Osteocyte (in vitro differentiated cells): ENCODE data around the gene CXXC4. TPM values are rescaled to one million over a fixed set of nuclear protein-coding genes. Genes with fewer than 3 reads are reported as not detected.

Experiments used
- DNase-seq: peaks from one replicate; pipeline ENCODE4 v3.0.0; 2021; ENCODE audit warnings: mixed read lengths; ENCODE audit not compliant: unreplicated experiment; ENCODE audit errors: extremely low spot score
- H3K27ac Mint-ChIP-seq: one replicate; pipeline ENCODE4 v1.8.0; 2021; ENCODE audit warnings: mild to moderate bottlenecking, mixed read lengths; ENCODE audit not compliant: unreplicated experiment
- H3K27me3 Mint-ChIP-seq: one replicate; pipeline ENCODE4 v1.8.0; 2021; ENCODE audit warnings: mixed read lengths; ENCODE audit not compliant: unreplicated experiment
- H3K36me3 Mint-ChIP-seq: one replicate; pipeline ENCODE4 v1.8.0; 2021; ENCODE audit warnings: mixed read lengths; ENCODE audit not compliant: unreplicated experiment
- H3K4me1 Mint-ChIP-seq: one replicate; pipeline ENCODE4 v1.8.0; 2021; ENCODE audit warnings: mixed read lengths; ENCODE audit not compliant: unreplicated experiment
- H3K4me3 Mint-ChIP-seq: one replicate; pipeline ENCODE4 v1.8.0; 2021; ENCODE audit warnings: mild to moderate bottlenecking, moderate library complexity, mixed read lengths; ENCODE audit not compliant: unreplicated experiment
- H3K9me3 Mint-ChIP-seq: one replicate; pipeline ENCODE4 v1.8.0; 2021; ENCODE audit warnings: mixed read lengths; ENCODE audit not compliant: unreplicated experiment
- total RNA-seq: library from RNA; stranded (reverse); gene quantifications from 2 replicates; pipeline ENCODE4 v1.2.1, GENCODE V29; 2021
- TF ChIP-seq, protein P1 (sequence below): fragments of 200-600 bp; sonication (generic); IDR thresholded peaks from 2 replicates; pipeline ENCODE4 v1.5.0; 2021; ENCODE audit warnings: antibody characterized with exemption, mild to moderate bottlenecking, moderate library complexity

Gene CXXC4
- total RNA-seq, 1 donor from 2014 or later: not detected

- TF ChIP-seq, protein P1, sequence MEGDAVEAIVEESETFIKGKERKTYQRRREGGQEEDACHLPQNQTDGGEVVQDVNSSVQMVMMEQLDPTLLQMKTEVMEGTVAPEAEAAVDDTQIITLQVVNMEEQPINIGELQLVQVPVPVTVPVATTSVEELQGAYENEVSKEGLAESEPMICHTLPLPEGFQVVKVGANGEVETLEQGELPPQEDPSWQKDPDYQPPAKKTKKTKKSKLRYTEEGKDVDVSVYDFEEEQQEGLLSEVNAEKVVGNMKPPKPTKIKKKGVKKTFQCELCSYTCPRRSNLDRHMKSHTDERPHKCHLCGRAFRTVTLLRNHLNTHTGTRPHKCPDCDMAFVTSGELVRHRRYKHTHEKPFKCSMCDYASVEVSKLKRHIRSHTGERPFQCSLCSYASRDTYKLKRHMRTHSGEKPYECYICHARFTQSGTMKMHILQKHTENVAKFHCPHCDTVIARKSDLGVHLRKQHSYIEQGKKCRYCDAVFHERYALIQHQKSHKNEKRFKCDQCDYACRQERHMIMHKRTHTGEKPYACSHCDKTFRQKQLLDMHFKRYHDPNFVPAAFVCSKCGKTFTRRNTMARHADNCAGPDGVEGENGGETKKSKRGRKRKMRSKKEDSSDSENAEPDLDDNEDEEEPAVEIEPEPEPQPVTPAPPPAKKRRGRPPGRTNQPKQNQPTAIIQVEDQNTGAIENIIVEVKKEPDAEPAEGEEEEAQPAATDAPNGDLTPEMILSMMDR: no peak
- Mint-ChIP-seq H3K27ac (no peak overlapping the region), H3K27me3 (peaks cover 9% of the 10 kb centered on the region), H3K4me1 (no peaks in the 10 kb centered on the region), H3K36me3 (no peaks in the 10 kb centered on the region), H3K9me3 (no peaks in the 10 kb centered on the region), H3K4me3 (no peak overlapping the region)
- DNase-seq: no peak
Observed at GRCh38 chr4:104507112-104507511, 12.4 kb upstream of the CXXC4 start.

GRCh38 chr4:104504536-104504935 lies 9.8 kb upstream of the CXXC4 start:
- no peaks in the 10 kb centered on the region for H3K36me3 Mint-ChIP-seq
- TF ChIP-seq, protein P1: no peak
- no peaks in the 10 kb centered on the region for H3K9me3 Mint-ChIP-seq
- H3K27me3 Mint-ChIP-seq: peaks cover 25% of the 10 kb centered on the region
- no peak overlapping the region for H3K27ac Mint-ChIP-seq
- H3K4me1 Mint-ChIP-seq: no peaks in the 10 kb centered on the region
- H3K4me3 Mint-ChIP-seq: no peak overlapping the region
- DNase-seq: no peak

- H3K27ac Mint-ChIP-seq: no peak overlapping the region
- TF ChIP-seq, protein P1: no peak
- peaks cover 38% of the 10 kb centered on the region for H3K27me3 Mint-ChIP-seq
- H3K4me3 Mint-ChIP-seq: no peak overlapping the region
- no peaks in the 10 kb centered on the region for H3K36me3 Mint-ChIP-seq
- no peaks in the 10 kb centered on the region for H3K9me3 Mint-ChIP-seq
- H3K4me1 Mint-ChIP-seq: no peaks in the 10 kb centered on the region
- DNase-seq: no peak
Observed at GRCh38 chr4:104502471-104502870, 7.8 kb upstream of the CXXC4 start.

DNA sequence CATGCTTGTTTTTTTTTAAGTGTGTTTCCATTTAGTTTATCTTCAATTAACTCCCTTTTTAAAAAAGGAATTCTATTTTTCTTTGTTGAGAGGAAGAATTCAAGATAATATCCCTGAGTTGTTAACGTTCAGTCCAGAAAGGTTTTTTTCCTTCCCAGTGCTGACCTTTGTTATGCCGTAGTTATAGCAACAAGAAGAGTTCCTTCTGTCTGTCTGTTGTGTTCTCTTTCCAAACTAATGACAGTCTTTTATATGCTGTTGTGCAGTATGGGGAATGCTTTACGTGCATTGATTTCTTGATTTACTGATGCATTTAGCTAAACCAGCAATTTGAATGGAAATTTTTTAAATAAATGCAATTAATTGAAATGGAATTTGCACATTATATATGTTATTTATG lies 6.6 kb upstream of the CXXC4 start:
- Mint-ChIP-seq H3K4me3 (no peak overlapping the region), H3K36me3 (no peaks in the 10 kb centered on the region), H3K4me1 (no peaks in the 10 kb centered on the region), H3K27me3 (peaks cover 45% of the 10 kb centered on the region), H3K9me3 (no peaks in the 10 kb centered on the region), H3K27ac (no peak overlapping the region)
- DNase-seq: no peak
- TF ChIP-seq, protein P1: no peak

DNA sequence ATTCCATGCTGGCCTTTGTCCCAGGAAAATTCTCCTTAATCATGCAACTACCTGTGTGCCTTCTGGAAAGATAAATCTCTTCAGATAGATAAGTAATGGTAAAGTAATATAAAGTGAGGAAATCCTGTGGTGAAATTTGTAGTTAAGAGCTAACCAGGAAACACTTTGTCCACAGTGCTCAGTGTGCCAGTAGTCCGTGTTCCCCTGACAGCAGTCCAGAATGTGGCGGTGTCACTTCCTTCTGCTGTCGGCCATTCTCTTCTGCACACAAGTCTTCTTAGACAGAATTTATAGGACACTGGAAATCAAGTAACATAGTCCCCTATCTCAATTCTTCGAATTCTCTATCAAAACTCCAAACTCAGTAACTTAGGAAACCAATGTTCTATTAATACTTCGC lies 5.7 kb upstream of the CXXC4 start:
- H3K36me3 Mint-ChIP-seq: no peaks in the 10 kb centered on the region
- no peaks in the 10 kb centered on the region for H3K9me3 Mint-ChIP-seq
- no peak overlapping the region for H3K4me3 Mint-ChIP-seq
- H3K27ac Mint-ChIP-seq: no peak overlapping the region
- peaks cover 3% of the 10 kb centered on the region for H3K4me1 Mint-ChIP-seq
- DNase-seq: no peak
- TF ChIP-seq, protein P1: no peak
- peaks cover 51% of the 10 kb centered on the region for H3K27me3 Mint-ChIP-seq
